ENCODE data around the gene PDLIM3. TPM values are rescaled to one million over a fixed set of nuclear protein-coding genes. Genes with fewer than 3 reads are reported as not detected.

PDLIM3 gene
- total RNA-seq, 1 experiment from 2014 or later = 0.47 TPM

GRCh38 chr4:185515248-185515647 lies 20.1 kb downstream of the PDLIM3 start:
- Histone ChIP-seq H3K9me3 (ENCODE audit: low read length) (no peaks in the 10 kb centered on the region), H3K4me2 (ENCODE audit: low read length) (no peak overlapping the region), H3K27me3 (ENCODE audit: low read length) (no peaks in the 10 kb centered on the region), H3K4me1 (ENCODE audit: insufficient read depth, low read length) (peaks cover 16% of the 10 kb centered on the region), H4K20me1 (ENCODE audit: low read length) (no peaks in the 10 kb centered on the region), H3K9ac (ENCODE audit: low read length) (no peak overlapping the region), H2AFZ (ENCODE audit: low read length) (no peak overlapping the region), H3K79me2 (ENCODE audit: low read length) (no peaks in the 10 kb centered on the region), H3K36me3 (ENCODE audit: low read depth, low read length) (no peaks in the 10 kb centered on the region), H3K9me2 (replicated peaks; ENCODE audit: low read length) (no peaks in the 10 kb centered on the region), H3F3A (ENCODE audit: low read length, unreplicated experiment) (no peaks in the 10 kb centered on the region), H3K27ac (ENCODE audit: low read length) (no peak overlapping the region), H3K4me3 (ENCODE audit: low read length) (no peak overlapping the region)
- intact Hi-C loops (cut with micrococcal nuclease) = loop anchor here (10.0 kb wide), 1 partner anchor 80 kb away; no protein-coding TSS in a partner anchor
- ChIA-PET POLR2A (ENCODE audit: unreplicated experiment) (no interaction called here), CTCF (no interaction called here)
- BruUV-seq (replicated peaks) = no TSS peak
- ATAC-seq (no peak), DNase-seq (no peak)
- TF ChIP-seq EZH2 (IDR thresholded peaks at IDR 0.05; ENCODE audit: low read length, unreplicated experiment) (no peak), CTCF (conservative IDR thresholded peaks at IDR 0.05; ENCODE audit: low read depth, low read length) (no peak)

- POLR2A ChIA-PET (ENCODE audit: unreplicated experiment) = no interaction called here
- 0 out of 2 replicates have a peak overlapping the region, but pooled peaks have one; percentile 49 for H3K4me2 ChIP-seq (ENCODE audit: low read length)
Measured at GRCh38 chr4:185514182-185514697, 21.1 kb downstream of the PDLIM3 start.

More at GRCh38 chr4:185514182-185514697, 21.1 kb downstream of the PDLIM3 start:
- intact Hi-C loops (cut with micrococcal nuclease) = loop anchor here (10.0 kb wide), 1 partner anchor 81 kb away; no protein-coding TSS in a partner anchor
- no peaks in the 10 kb centered on the region for H3K79me2 ChIP-seq (ENCODE audit: low read length)
- H3K27me3 ChIP-seq (ENCODE audit: low read length) = no peaks in the 10 kb centered on the region
- H2AFZ ChIP-seq (ENCODE audit: low read length) = 0 out of 2 replicates have a peak overlapping the region, but pooled peaks have one; percentile 5
- H3F3A ChIP-seq (ENCODE audit: low read length, unreplicated experiment) = no peaks in the 10 kb centered on the region
- H3K27ac ChIP-seq (ENCODE audit: low read length) = no peak overlapping the region
- ATAC-seq (no peak), DNase-seq (no peak)
- no peak overlapping the region for H3K4me3 ChIP-seq (ENCODE audit: low read length)
- H4K20me1 ChIP-seq (ENCODE audit: low read length) = no peaks in the 10 kb centered on the region
- no peaks in the 10 kb centered on the region for H3K9me2 ChIP-seq (replicated peaks; ENCODE audit: low read length)
- peaks cover 16% of the 10 kb centered on the region for H3K4me1 ChIP-seq (ENCODE audit: insufficient read depth, low read length)
- TF ChIP-seq EZH2 (IDR thresholded peaks at IDR 0.05; ENCODE audit: low read length, unreplicated experiment) (no peak), CTCF (conservative IDR thresholded peaks at IDR 0.05; ENCODE audit: low read depth, low read length) (no peak), EZH2phosphoT487 (IDR thresholded peaks at IDR 0.05; ENCODE audit: borderline replicate concordance, low read length) (no peak)
- CTCF ChIA-PET = no interaction called here
- H3K36me3 ChIP-seq (ENCODE audit: low read depth, low read length) = no peaks in the 10 kb centered on the region
- no TSS peak for BruUV-seq (replicated peaks)
- H3K9me3 ChIP-seq (ENCODE audit: low read length) = no peaks in the 10 kb centered on the region
- no peak overlapping the region for H3K9ac ChIP-seq (ENCODE audit: low read length)

All from PC-3 (cell line).